HepG2 (cell line): ENCODE results near the gene C2. TPM values are rescaled to one million over a fixed set of nuclear protein-coding genes. Genes with fewer than 3 reads are reported as not detected.

Source experiments
- CREB1 ChIP-seq, 2 experiments: fragments of 450-650 bp in 1 of 2; IDR thresholded peaks; 2 replicates each; pipeline ENCODE4 v1.6.1; 2016 to 2017; ENCODE audit warnings: control low read depth in 1 of 2, mild to moderate bottlenecking in 1 of 2, missing compliant biosample characterization in 1 of 2, missing genetic modification characterization in 1 of 2
- HNF1A ChIP-seq, 2 experiments: sonication (generic) in 1 of 2; formaldehyde crosslinking in 1 of 2; IDR thresholded peaks; 2 replicates each; pipeline versions ENCODE4 v1.4.0 to v1.6.1; 2016 to 2020; ENCODE audit warnings: borderline replicate concordance in 1 of 2, low read depth in 1 of 2, mild to moderate bottlenecking in 1 of 2, missing genetic modification reagents in 1 of 2
- MYNN ChIP-seq: sonication (generic); formaldehyde crosslinking; IDR thresholded peaks from 2 replicates; pipeline ENCODE4 v1.4.0; 2020; ENCODE audit warnings: mild to moderate bottlenecking, low read depth, missing genetic modification reagents
- NFYB ChIP-seq: sonication (generic); formaldehyde crosslinking; IDR thresholded peaks from 2 replicates; pipeline ENCODE4 v1.4.0; 2020; ENCODE audit warnings: missing genetic modification reagents
- PRPF4 ChIP-seq: fragments of 200-400 bp; formaldehyde crosslinking; IDR thresholded peaks from 2 replicates; pipeline ENCODE4 v1.6.1; 2016; ENCODE audit warnings: low read length, low read depth; ENCODE audit not compliant: poor library complexity, severe bottlenecking
- RXRA ChIP-seq: sonication (generic); formaldehyde crosslinking; IDR thresholded peaks from 2 replicates; pipeline ENCODE4 v1.5.1; 2020; ENCODE audit warnings: missing genetic modification reagents
- TAF15 ChIP-seq: fragments of 200-400 bp; formaldehyde crosslinking; IDR thresholded peaks from one replicate; pipeline ENCODE4 v1.6.1; 2018; ENCODE audit warnings: mild to moderate bottlenecking, low read depth, low read length; ENCODE audit not compliant: poor library complexity, severe bottlenecking
- XRCC5 ChIP-seq: fragments of 200-400 bp; formaldehyde crosslinking; optimal IDR thresholded peaks from 2 replicates; pipeline ENCODE3; 2017; ENCODE audit warnings: mild to moderate bottlenecking, low read length
- ZIK1 ChIP-seq: sonication (generic); formaldehyde crosslinking; IDR thresholded peaks from 2 replicates; pipeline ENCODE4 v1.5.0; 2020; ENCODE audit warnings: mild to moderate bottlenecking, low read depth, missing genetic modification reagents, borderline replicate concordance
- ZKSCAN1 ChIP-seq: fragments of 150-350 bp; IDR thresholded peaks from 2 replicates; pipeline ENCODE4 v1.6.1; 2014; ENCODE audit warnings: low read length
- ZNF335 ChIP-seq: sonication (generic); formaldehyde crosslinking; IDR thresholded peaks from 2 replicates; pipeline ENCODE4 v1.4.0; 2020; ENCODE audit warnings: missing genetic modification reagents
- ZNF367 ChIP-seq: sonication (generic); formaldehyde crosslinking; IDR thresholded peaks from 2 replicates; pipeline ENCODE4 v1.4.0; 2020; ENCODE audit warnings: missing genetic modification reagents, borderline replicate concordance
- ZNF414 ChIP-seq: sonication (generic); formaldehyde crosslinking; IDR thresholded peaks from 2 replicates; pipeline ENCODE4 v1.5.0; 2020; ENCODE audit warnings: missing genetic modification reagents
- ZNF552 ChIP-seq: sonication (generic); formaldehyde crosslinking; IDR thresholded peaks from 2 replicates; pipeline ENCODE4 v1.9.0; 2022; ENCODE audit warnings: missing genetic modification reagents, mild to moderate bottlenecking, borderline replicate concordance
- ZSCAN22 ChIP-seq: sonication (generic); formaldehyde crosslinking; IDR thresholded peaks from 2 replicates; pipeline ENCODE4 v1.4.0; 2020; ENCODE audit warnings: mild to moderate bottlenecking, missing genetic modification reagents
- polyA plus RNA-seq, 8 experiments: library from polyadenylated mRNA; depleted of rRNA in 3 of 8; stranded (reverse) in 7 of 8; unstranded in 1 of 8; fragments of >200 nt; fragmentation: Illumina TruSeq in 4 of 8; extraction: Trizol in 4 of 8; gene quantifications; 2 replicates each; pipeline versions ENCODE4 v1.2.1 to v1.2.3, GENCODE V29; 2011 to 2016; ENCODE audit warnings: low read depth in 4 of 8, missing spikeins in 1 of 8, mixed read lengths in 1 of 8; ENCODE audit not compliant: insufficient read depth in 1 of 8
- total RNA-seq, 5 experiments: library from RNA; depleted of rRNA; stranded (reverse); fragments of >200 nt; fragmentation: Illumina TruSeq; extraction: Trizol; gene quantifications; 2 replicates each; pipeline ENCODE4 v1.2.3, GENCODE V29; 2016; ENCODE audit warnings: low read depth in 1 of 5
- TF ChIP-seq, protein P1 (sequence below): sonication (generic); formaldehyde crosslinking; IDR thresholded peaks from 2 replicates; pipeline ENCODE4 v1.8.0; 2022; ENCODE audit warnings: mild to moderate bottlenecking, missing genetic modification reagents, borderline replicate concordance
- TF ChIP-seq, protein P2 (sequence below): sonication (generic); formaldehyde crosslinking; IDR thresholded peaks from 2 replicates; pipeline ENCODE4 v1.8.0; 2022; ENCODE audit warnings: mild to moderate bottlenecking, missing genetic modification reagents; ENCODE audit not compliant: insufficient replicate concordance
- TF ChIP-seq, protein P3 (sequence below): sonication (generic); formaldehyde crosslinking; IDR thresholded peaks from 2 replicates; pipeline ENCODE4 v1.9.0; 2021; ENCODE audit warnings: missing genetic modification reagents, borderline replicate concordance
- TF ChIP-seq, protein P4 (sequence below): sonication (generic); formaldehyde crosslinking; IDR thresholded peaks from 2 replicates; pipeline ENCODE4 v1.4.0; 2020; ENCODE audit warnings: low read depth, mild to moderate bottlenecking, missing genetic modification reagents

The C2 gene
- total and polyA plus RNA-seq, 2 of the 13 experiments (the other 11 are each of a cell fraction or from before 2014, with no cell fraction given): 165 to 307 TPM

- TF ChIP-seq HNF1A (IDR thresholded peaks at IDR 0.05; ENCODE audit: low read depth): no peak
- TF ChIP-seq HNF1A (CRISPR knock-in tag; IDR thresholded peaks at IDR 0.05; ENCODE audit: borderline replicate concordance): no peak
- TF ChIP-seq, protein P1, sequence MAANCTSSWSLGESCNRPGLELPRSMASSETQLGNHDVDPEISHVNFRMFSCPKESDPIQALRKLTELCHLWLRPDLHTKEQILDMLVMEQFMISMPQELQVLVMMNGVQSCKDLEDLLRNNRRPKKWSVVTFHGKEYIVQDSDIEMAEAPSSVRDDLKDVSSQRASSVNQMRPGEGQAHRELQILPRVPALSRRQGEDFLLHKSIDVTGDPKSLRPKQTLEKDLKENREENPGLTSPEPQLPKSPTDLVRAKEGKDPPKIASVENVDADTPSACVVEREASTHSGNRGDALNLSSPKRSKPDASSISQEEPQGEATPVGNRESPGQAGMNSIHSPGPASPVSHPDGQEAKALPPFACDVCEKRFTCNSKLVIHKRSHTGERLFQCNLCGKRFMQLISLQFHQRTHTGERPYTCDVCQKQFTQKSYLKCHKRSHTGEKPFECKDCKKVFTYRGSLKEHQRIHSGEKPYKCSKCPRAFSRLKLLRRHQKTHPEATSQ (CRISPR knock-in tag): no peak
- peak; percentile 77 for TF ChIP-seq PRPF4
- TF ChIP-seq, protein P2, sequence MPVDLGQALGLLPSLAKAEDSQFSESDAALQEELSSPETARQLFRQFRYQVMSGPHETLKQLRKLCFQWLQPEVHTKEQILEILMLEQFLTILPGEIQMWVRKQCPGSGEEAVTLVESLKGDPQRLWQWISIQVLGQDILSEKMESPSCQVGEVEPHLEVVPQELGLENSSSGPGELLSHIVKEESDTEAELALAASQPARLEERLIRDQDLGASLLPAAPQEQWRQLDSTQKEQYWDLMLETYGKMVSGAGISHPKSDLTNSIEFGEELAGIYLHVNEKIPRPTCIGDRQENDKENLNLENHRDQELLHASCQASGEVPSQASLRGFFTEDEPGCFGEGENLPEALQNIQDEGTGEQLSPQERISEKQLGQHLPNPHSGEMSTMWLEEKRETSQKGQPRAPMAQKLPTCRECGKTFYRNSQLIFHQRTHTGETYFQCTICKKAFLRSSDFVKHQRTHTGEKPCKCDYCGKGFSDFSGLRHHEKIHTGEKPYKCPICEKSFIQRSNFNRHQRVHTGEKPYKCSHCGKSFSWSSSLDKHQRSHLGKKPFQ: no peak
- no peak for TF ChIP-seq XRCC5
- no peak for TF ChIP-seq RXRA (CRISPR knock-in tag)
- no peak for TF ChIP-seq ZKSCAN1
- no peak for TF ChIP-seq TAF15
- TF ChIP-seq, protein P3, sequence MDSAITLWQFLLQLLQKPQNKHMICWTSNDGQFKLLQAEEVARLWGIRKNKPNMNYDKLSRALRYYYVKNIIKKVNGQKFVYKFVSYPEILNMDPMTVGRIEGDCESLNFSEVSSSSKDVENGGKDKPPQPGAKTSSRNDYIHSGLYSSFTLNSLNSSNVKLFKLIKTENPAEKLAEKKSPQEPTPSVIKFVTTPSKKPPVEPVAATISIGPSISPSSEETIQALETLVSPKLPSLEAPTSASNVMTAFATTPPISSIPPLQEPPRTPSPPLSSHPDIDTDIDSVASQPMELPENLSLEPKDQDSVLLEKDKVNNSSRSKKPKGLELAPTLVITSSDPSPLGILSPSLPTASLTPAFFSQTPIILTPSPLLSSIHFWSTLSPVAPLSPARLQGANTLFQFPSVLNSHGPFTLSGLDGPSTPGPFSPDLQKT (CRISPR knock-in tag): no peak
- TF ChIP-seq ZNF367 (CRISPR knock-in tag): no peak; the same call in 1 of the 2 replicates
- TF ChIP-seq ZIK1: no peak
- no peak for TF ChIP-seq ZNF552 (CRISPR knock-in tag)
- TF ChIP-seq MYNN (CRISPR knock-in tag): no peak
- no peak for TF ChIP-seq CREB1 (IDR thresholded peaks at IDR 0.05)
- no peak for TF ChIP-seq CREB1 (CRISPR knock-in tag; IDR thresholded peaks at IDR 0.05)
- TF ChIP-seq, protein P4, sequence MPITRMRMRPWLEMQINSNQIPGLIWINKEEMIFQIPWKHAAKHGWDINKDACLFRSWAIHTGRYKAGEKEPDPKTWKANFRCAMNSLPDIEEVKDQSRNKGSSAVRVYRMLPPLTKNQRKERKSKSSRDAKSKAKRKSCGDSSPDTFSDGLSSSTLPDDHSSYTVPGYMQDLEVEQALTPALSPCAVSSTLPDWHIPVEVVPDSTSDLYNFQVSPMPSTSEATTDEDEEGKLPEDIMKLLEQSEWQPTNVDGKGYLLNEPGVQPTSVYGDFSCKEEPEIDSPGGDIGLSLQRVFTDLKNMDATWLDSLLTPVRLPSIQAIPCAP (CRISPR knock-in tag): no peak
- TF ChIP-seq ZSCAN22 (CRISPR knock-in tag): no peak
- no peak for TF ChIP-seq ZNF414 (CRISPR knock-in tag)
- no peak for TF ChIP-seq NFYB (CRISPR knock-in tag)
- no peak for TF ChIP-seq ZNF335 (CRISPR knock-in tag)
Observed at GRCh38 chr6:31900917-31901414, 26.6 kb upstream of the C2 start (continued).
